ENCODE data around the gene NTHL1. TPM values are rescaled to one million over a fixed set of nuclear protein-coding genes. Genes with fewer than 3 reads are reported as not detected.

NTHL1 gene
- total and polyA plus RNA-seq, 2 of the 13 experiments (the other 11 are each of a cell fraction or from before 2014, with no cell fraction given), result 47.5 to 64.9 TPM

- no peak for TF ChIP-seq ZNF562 (CRISPR knock-in tag; IDR thresholded peaks at IDR 0.05; ENCODE audit: borderline replicate concordance)
- TF ChIP-seq PATZ1 (CRISPR knock-in tag; IDR thresholded peaks at IDR 0.05), result peak; percentile 76; the same call in 1 of the 2 replicates
- no peak for TF ChIP-seq GPBP1L1 (CRISPR knock-in tag; IDR thresholded peaks at IDR 0.05)
- no peak for TF ChIP-seq KAT2B (IDR thresholded peaks at IDR 0.05; ENCODE audit: borderline replicate concordance, low read depth, low read length)
- TF ChIP-seq TBX2 (CRISPR knock-in tag; IDR thresholded peaks at IDR 0.05; ENCODE audit: borderline replicate concordance), result peak; percentile 43; the same call in 1 of the 2 replicates
- TF ChIP-seq IRF9 (CRISPR knock-in tag; IDR thresholded peaks at IDR 0.05; ENCODE audit: borderline replicate concordance), result no peak
- TF ChIP-seq RFXANK (CRISPR knock-in tag; IDR thresholded peaks at IDR 0.05), result no peak
- TF ChIP-seq TSC22D2 (CRISPR knock-in tag; IDR thresholded peaks at IDR 0.05; ENCODE audit: borderline replicate concordance), result peak; percentile 48; the same call in 1 of the 2 replicates
- TF ChIP-seq GPN1 (CRISPR knock-in tag; IDR thresholded peaks at IDR 0.05; ENCODE audit: borderline replicate concordance), result no peak; the same call in 1 of the 2 replicates
- no peak for TF ChIP-seq ZBED4 (CRISPR knock-in tag; IDR thresholded peaks at IDR 0.05; ENCODE audit: borderline replicate concordance)
- no peak for TF ChIP-seq ZNF597 (CRISPR knock-in tag; IDR thresholded peaks at IDR 0.05)
- no peak for TF ChIP-seq BRCA1 (CRISPR knock-in tag; IDR thresholded peaks at IDR 0.05)
- no peak for TF ChIP-seq RFX3 (CRISPR knock-in tag; IDR thresholded peaks at IDR 0.05)
- TF ChIP-seq SAP130 (CRISPR knock-in tag; IDR thresholded peaks at IDR 0.05; ENCODE audit: low read depth), result peak; percentile 87
- TF ChIP-seq E2F5 (CRISPR knock-in tag; conservative IDR thresholded peaks at IDR 0.05), result no peak
- TF ChIP-seq PRMT3 (CRISPR knock-in tag; IDR thresholded peaks at IDR 0.05; ENCODE audit: borderline replicate concordance, low read depth), result no peak
- TF ChIP-seq HOXA7 (CRISPR knock-in tag; IDR thresholded peaks at IDR 0.05), result no peak
- no peak for TF ChIP-seq STAT5B (CRISPR knock-in tag; IDR thresholded peaks at IDR 0.05)
Observed at GRCh38 chr16:2027024-2028010, 20.3 kb downstream of the NTHL1 start (continued).
